Aorta (tissue), 4 donors: ENCODE data around the gene WBP2NL. TPM values are rescaled to one million over a fixed set of nuclear protein-coding genes. Genes with fewer than 3 reads are reported as not detected.

Source experiments
- polyA plus RNA-seq, 2 donors: library from polyadenylated mRNA; stranded (reverse); fragments of 200-250 nt; gene quantifications; one replicate each; pipeline ENCODE4 v1.2.3, GENCODE V29; 2013
- total RNA-seq, 2 donors: library from RNA; stranded (reverse); fragmentation: NEBNext Ultra II Directional; extraction: Animal tissue kit (Norgen Biotek cat#: 25700); gene quantifications; one replicate each; pipeline ENCODE4 v1.2.1, GENCODE V29; 2021
- donor health status: healthy with polysubstance abuse.
- donor health status: Bipolar disorder and iron deficiency.
- donor health status: DM: no; HTN: no; CAD: no.
- donor health status: DM: yes; HTN: yes; CAD: no.

Gene WBP2NL
- total and polyA plus RNA-seq, 4 donors: 0.36 to 2.9 (median 0.81) TPM; not detected in 1

Other genes starting within 250 kb of the WBP2NL start
- gene CCDC134, start 198.1 kb upstream of the WBP2NL start, total RNA-seq: 1 to 10 TPM; 4.1 to 7.3 TPM
- gene CCDC134, start 198.1 kb upstream of the WBP2NL start, polyA plus RNA-seq: 1 to 10 TPM in 1 of 2 donors, not detected in 1; 1.0 TPM
- gene SREBF2, start 165.7 kb upstream of the WBP2NL start, total RNA-seq: 10 to 100 TPM; 68.2 to 86.3 TPM
- 10 to 100 TPM; 11.0 to 19.2 TPM for gene SREBF2, start 165.7 kb upstream of the WBP2NL start, polyA plus RNA-seq
- gene SHISA8, start 83.7 kb upstream of the WBP2NL start, total RNA-seq: not detected
- not detected for gene SHISA8, start 83.7 kb upstream of the WBP2NL start, polyA plus RNA-seq
- under 1 TPM; 0.24 to 0.32 TPM for gene TNFRSF13C, start 72.0 kb upstream of the WBP2NL start, total RNA-seq
- not detected for gene TNFRSF13C, start 72.0 kb upstream of the WBP2NL start, polyA plus RNA-seq
- gene CENPM, start 51.6 kb upstream of the WBP2NL start, total RNA-seq: under 1 TPM; 0.58 to 0.84 TPM
- gene CENPM, start 51.6 kb upstream of the WBP2NL start, polyA plus RNA-seq: 1 to 10 TPM in 1 of 2 donors, not detected in 1; 2.6 TPM
- under 1 TPM; 0.63 to 0.68 TPM for gene SEPTIN3, start 29.3 kb upstream of the WBP2NL start, total RNA-seq
- under 1 TPM in 1 of 2 donors, not detected in 1; 0.05 TPM for gene SEPTIN3, start 29.3 kb upstream of the WBP2NL start, polyA plus RNA-seq
- 10 to 100 TPM; 22.3 to 27.6 TPM for gene NAGA, start 72.0 kb downstream of the WBP2NL start, total RNA-seq
- gene NAGA, start 72.0 kb downstream of the WBP2NL start, polyA plus RNA-seq: 10 to 100 TPM in 1 of 2 donors, 1 to 10 TPM in 1; 8.4 to 16.3 TPM
- gene PHETA2, start 75.5 kb downstream of the WBP2NL start, total RNA-seq: 10 to 100 TPM; 14.4 to 24.4 TPM
- 10 to 100 TPM; 12.8 to 16.6 TPM for gene PHETA2, start 75.5 kb downstream of the WBP2NL start, polyA plus RNA-seq
- 10 to 100 TPM; 62.9 to 71.3 TPM for gene SMDT1, start 80.9 kb downstream of the WBP2NL start, total RNA-seq
- gene SMDT1, start 80.9 kb downstream of the WBP2NL start, polyA plus RNA-seq: 100 to 1,000 TPM in 1 of 2 donors, 10 to 100 TPM in 1; 93.8 to 143 TPM
- 10 to 100 TPM; 30.6 to 34.1 TPM for gene NDUFA6, start 92.0 kb downstream of the WBP2NL start, total RNA-seq
- 10 to 100 TPM; 72.3 to 81.5 TPM for gene NDUFA6, start 92.0 kb downstream of the WBP2NL start, polyA plus RNA-seq
- gene CYP2D6, start 132.0 kb downstream of the WBP2NL start, total RNA-seq: 1 to 10 TPM; 1.0 to 1.1 TPM
- 1 to 10 TPM; 1.8 to 3.8 TPM for gene CYP2D6, start 132.0 kb downstream of the WBP2NL start, polyA plus RNA-seq